GM23338 (cell line): ENCODE results near the gene FCRL4. TPM values are rescaled to one million over a fixed set of nuclear protein-coding genes. Genes with fewer than 3 reads are reported as not detected.

ENCODE experiments used
- ATAC-seq: fragments of 200-7000 bp; cut with Tn5 transposase; 3 replicates; pipeline ENCODE4 v1.9.1; 2020
- DNase-seq: peaks from one replicate; pipeline ENCODE4 v3.0.0-alpha.2; 2015; ENCODE audit warnings: low spot score
- H2AFZ ChIP-seq: fragments of 200-600 bp; sonication (generic); 2 replicates; pipeline ENCODE4 v1.8.0; 2016; ENCODE audit warnings: antibody characterized with exemption, mild to moderate bottlenecking, moderate library complexity
- H3F3A ChIP-seq: fragments of 200-600 bp; sonication (generic); replicated peaks from 2 replicates; pipeline ENCODE4 v1.8.0; 2017; ENCODE audit warnings: antibody characterized with exemption, mixed run types, low read depth
- H3K27ac ChIP-seq: fragments of 200-600 bp; sonication (generic); 2 replicates; pipeline ENCODE4 v1.6.1; 2016; ENCODE audit warnings: low read depth
- H3K27me3 ChIP-seq: fragments of 200-600 bp; sonication (generic); 2 replicates; pipeline ENCODE4 v1.8.0; 2016; ENCODE audit warnings: mild to moderate bottlenecking, mixed run types, moderate library complexity; ENCODE audit not compliant: insufficient read depth
- H3K36me3 ChIP-seq: fragments of 200-600 bp; sonication (generic); 2 replicates; pipeline ENCODE4 v1.8.0; 2016; ENCODE audit warnings: mild to moderate bottlenecking; ENCODE audit not compliant: insufficient read depth
- H3K4me1 ChIP-seq: fragments of 200-600 bp; sonication (generic); 2 replicates; pipeline ENCODE4 v1.8.0; 2016; ENCODE audit warnings: mild to moderate bottlenecking, moderate library complexity; ENCODE audit not compliant: insufficient read depth
- H3K4me2 ChIP-seq: fragments of 200-600 bp; sonication (generic); 2 replicates; pipeline ENCODE4 v1.7.1; 2017; ENCODE audit warnings: mixed run types
- H3K4me3 ChIP-seq: fragments of 200-600 bp; sonication (generic); 2 replicates; pipeline ENCODE4 v1.6.1; 2016; ENCODE audit warnings: mixed run types
- H3K79me2 ChIP-seq: fragments of 200-600 bp; sonication (generic); replicated peaks from 2 replicates; pipeline ENCODE4 v1.8.0; 2017; ENCODE audit warnings: mild to moderate bottlenecking; ENCODE audit not compliant: insufficient read depth
- H3K9me2 ChIP-seq: fragments of 200-600 bp; sonication (generic); 2 replicates; pipeline ENCODE4 v1.8.0; 2017; ENCODE audit not compliant: insufficient read depth
- H4K20me1 ChIP-seq: fragments of 200-600 bp; sonication (generic); replicated peaks from 2 replicates; pipeline ENCODE4 v1.8.0; 2017; ENCODE audit warnings: mild to moderate bottlenecking; ENCODE audit not compliant: insufficient read depth
- H3K27ac Mint-ChIP-seq: 2 replicates; pipeline ENCODE4 v1.8.0; 2020; ENCODE audit warnings: inconsistent platforms, mild to moderate bottlenecking, moderate library complexity, mixed read lengths
- H3K27me3 Mint-ChIP-seq: 3 replicates; pipeline ENCODE4 v1.8.0; 2022; ENCODE audit warnings: low read depth, mild to moderate bottlenecking, moderate library complexity, mixed read lengths, inconsistent platforms; ENCODE audit not compliant: insufficient read depth, poor library complexity
- H3K36me3 Mint-ChIP-seq: 3 replicates; pipeline ENCODE4 v1.8.0; 2021; ENCODE audit warnings: low read depth, mild to moderate bottlenecking, inconsistent platforms, moderate library complexity, mixed read lengths
- H3K4me1 Mint-ChIP-seq: 3 replicates; pipeline ENCODE4 v1.8.0; 2020; ENCODE audit warnings: mild to moderate bottlenecking, inconsistent platforms, mixed read lengths
- H3K4me3 Mint-ChIP-seq: 3 replicates; pipeline ENCODE4 v1.8.0; 2021; ENCODE audit warnings: moderate library complexity, mild to moderate bottlenecking, inconsistent platforms, mixed read lengths
- H3K9me3 Mint-ChIP-seq: 3 replicates; pipeline ENCODE4 v1.8.0; 2020; ENCODE audit warnings: moderate library complexity, mild to moderate bottlenecking, inconsistent platforms, mixed read lengths
- ETS1 ChIP-seq: IDR thresholded peaks from 2 replicates; pipeline ENCODE4 v1.6.1; 2016; ENCODE audit warnings: antibody characterized with exemption
- EZH2 ChIP-seq: fragments of 200-600 bp; sonication (generic); IDR thresholded peaks from one replicate; pipeline ENCODE4 v1.8.0; 2017; ENCODE audit warnings: antibody characterized with exemption, mild to moderate bottlenecking, low read depth; ENCODE audit not compliant: unreplicated experiment
- JUNB ChIP-seq: IDR thresholded peaks from one replicate; pipeline ENCODE4 v1.6.1; 2016; ENCODE audit warnings: antibody characterized with exemption; ENCODE audit not compliant: unreplicated experiment
- NANOG ChIP-seq: IDR thresholded peaks from 2 replicates; pipeline ENCODE4 v1.6.1; 2016; ENCODE audit warnings: antibody characterized with exemption, borderline replicate concordance
- POLR2AphosphoS5 ChIP-seq: IDR thresholded peaks from 2 replicates; pipeline ENCODE4 v1.6.1; 2016; ENCODE audit warnings: antibody characterized with exemption, low read depth
- REST ChIP-seq: IDR thresholded peaks from one replicate; pipeline ENCODE4 v1.6.1; 2018; ENCODE audit warnings: antibody characterized with exemption; ENCODE audit not compliant: unreplicated experiment
- ZNF114 ChIP-seq: fragments of 250-450 bp; sonication (Bioruptor Pico); IDR thresholded peaks from 2 replicates; pipeline ENCODE4 v1.5.0; 2020; ENCODE audit warnings: mild to moderate bottlenecking, moderate library complexity
- polyA plus RNA-seq: library from polyadenylated mRNA; unstranded; fragments of >200 nt; fragmentation: Nextera tagmentation; extraction: Ambion mirVana; gene quantifications from 2 replicates; pipeline ENCODE4 v1.2.1, GENCODE V29; 2016
- total RNA-seq: library from RNA; depleted of rRNA; stranded (reverse); fragments of >200 nt; shearing (Covaris generic); gene quantifications from 2 replicates; pipeline ENCODE4 v1.2.3, GENCODE V29; 2014
- TF ChIP-seq, protein P1 (sequence below), 2 experiments: fragments of 200-600 bp in 1 of 2; sonication (generic) in 1 of 2; conservative IDR thresholded peaks; 2 replicates each; pipeline versions ENCODE4 v1.5.1 to v1.6.1; 2016 to 2017; ENCODE audit warnings: antibody characterized with exemption in 2 of 2, low read depth in 2 of 2, mild to moderate bottlenecking in 2 of 2, moderate library complexity in 1 of 2
- TF ChIP-seq, protein P2 (sequence below): fragments of 250-450 bp; sonication (Bioruptor Pico); IDR thresholded peaks from 2 replicates; pipeline ENCODE4 v1.5.0; 2020; ENCODE audit warnings: mild to moderate bottlenecking, moderate library complexity

FCRL4 gene
- total and polyA plus RNA-seq, 2 experiments from 2014 or later, result not detected

- Mint-ChIP-seq H3K4me1 (peaks cover 11% of the 10 kb centered on the region; the same call in 2 of the 3 replicates), H3K36me3 (no peaks in the 10 kb centered on the region), H3K27me3 (no peaks in the 10 kb centered on the region), H3K9me3 (no peaks in the 10 kb centered on the region; the same call in 2 of the 3 replicates), H3K4me3 (no peak overlapping the region), H3K27ac (no peak overlapping the region)
- DNase-seq, result no peak
- Histone ChIP-seq H3K4me3 (no peak overlapping the region), H2AFZ (no peak overlapping the region), H3K79me2 (no peaks in the 10 kb centered on the region), H3K4me2 (no peak overlapping the region), H3K4me1 (peaks cover 8% of the 10 kb centered on the region), H3K9me2 (no peaks in the 10 kb centered on the region), H3K27ac (no peak overlapping the region), H4K20me1 (no peaks in the 10 kb centered on the region), H3K27me3 (no peaks in the 10 kb centered on the region), H3K36me3 (no peaks in the 10 kb centered on the region), H3F3A (no peaks in the 10 kb centered on the region)
- no peak for TF ChIP-seq POLR2AphosphoS5
- no peak for TF ChIP-seq ZNF114 (CRISPR knock-in tag)
- TF ChIP-seq NANOG, result no peak
- TF ChIP-seq, protein P1, sequence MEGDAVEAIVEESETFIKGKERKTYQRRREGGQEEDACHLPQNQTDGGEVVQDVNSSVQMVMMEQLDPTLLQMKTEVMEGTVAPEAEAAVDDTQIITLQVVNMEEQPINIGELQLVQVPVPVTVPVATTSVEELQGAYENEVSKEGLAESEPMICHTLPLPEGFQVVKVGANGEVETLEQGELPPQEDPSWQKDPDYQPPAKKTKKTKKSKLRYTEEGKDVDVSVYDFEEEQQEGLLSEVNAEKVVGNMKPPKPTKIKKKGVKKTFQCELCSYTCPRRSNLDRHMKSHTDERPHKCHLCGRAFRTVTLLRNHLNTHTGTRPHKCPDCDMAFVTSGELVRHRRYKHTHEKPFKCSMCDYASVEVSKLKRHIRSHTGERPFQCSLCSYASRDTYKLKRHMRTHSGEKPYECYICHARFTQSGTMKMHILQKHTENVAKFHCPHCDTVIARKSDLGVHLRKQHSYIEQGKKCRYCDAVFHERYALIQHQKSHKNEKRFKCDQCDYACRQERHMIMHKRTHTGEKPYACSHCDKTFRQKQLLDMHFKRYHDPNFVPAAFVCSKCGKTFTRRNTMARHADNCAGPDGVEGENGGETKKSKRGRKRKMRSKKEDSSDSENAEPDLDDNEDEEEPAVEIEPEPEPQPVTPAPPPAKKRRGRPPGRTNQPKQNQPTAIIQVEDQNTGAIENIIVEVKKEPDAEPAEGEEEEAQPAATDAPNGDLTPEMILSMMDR (conservative IDR thresholded peaks at IDR 0.05; ENCODE audit: low read depth in 2 of 2), result no peak
- TF ChIP-seq EZH2, result no peak
- TF ChIP-seq REST, result no peak
- TF ChIP-seq ETS1, result no peak
- TF ChIP-seq, protein P2, sequence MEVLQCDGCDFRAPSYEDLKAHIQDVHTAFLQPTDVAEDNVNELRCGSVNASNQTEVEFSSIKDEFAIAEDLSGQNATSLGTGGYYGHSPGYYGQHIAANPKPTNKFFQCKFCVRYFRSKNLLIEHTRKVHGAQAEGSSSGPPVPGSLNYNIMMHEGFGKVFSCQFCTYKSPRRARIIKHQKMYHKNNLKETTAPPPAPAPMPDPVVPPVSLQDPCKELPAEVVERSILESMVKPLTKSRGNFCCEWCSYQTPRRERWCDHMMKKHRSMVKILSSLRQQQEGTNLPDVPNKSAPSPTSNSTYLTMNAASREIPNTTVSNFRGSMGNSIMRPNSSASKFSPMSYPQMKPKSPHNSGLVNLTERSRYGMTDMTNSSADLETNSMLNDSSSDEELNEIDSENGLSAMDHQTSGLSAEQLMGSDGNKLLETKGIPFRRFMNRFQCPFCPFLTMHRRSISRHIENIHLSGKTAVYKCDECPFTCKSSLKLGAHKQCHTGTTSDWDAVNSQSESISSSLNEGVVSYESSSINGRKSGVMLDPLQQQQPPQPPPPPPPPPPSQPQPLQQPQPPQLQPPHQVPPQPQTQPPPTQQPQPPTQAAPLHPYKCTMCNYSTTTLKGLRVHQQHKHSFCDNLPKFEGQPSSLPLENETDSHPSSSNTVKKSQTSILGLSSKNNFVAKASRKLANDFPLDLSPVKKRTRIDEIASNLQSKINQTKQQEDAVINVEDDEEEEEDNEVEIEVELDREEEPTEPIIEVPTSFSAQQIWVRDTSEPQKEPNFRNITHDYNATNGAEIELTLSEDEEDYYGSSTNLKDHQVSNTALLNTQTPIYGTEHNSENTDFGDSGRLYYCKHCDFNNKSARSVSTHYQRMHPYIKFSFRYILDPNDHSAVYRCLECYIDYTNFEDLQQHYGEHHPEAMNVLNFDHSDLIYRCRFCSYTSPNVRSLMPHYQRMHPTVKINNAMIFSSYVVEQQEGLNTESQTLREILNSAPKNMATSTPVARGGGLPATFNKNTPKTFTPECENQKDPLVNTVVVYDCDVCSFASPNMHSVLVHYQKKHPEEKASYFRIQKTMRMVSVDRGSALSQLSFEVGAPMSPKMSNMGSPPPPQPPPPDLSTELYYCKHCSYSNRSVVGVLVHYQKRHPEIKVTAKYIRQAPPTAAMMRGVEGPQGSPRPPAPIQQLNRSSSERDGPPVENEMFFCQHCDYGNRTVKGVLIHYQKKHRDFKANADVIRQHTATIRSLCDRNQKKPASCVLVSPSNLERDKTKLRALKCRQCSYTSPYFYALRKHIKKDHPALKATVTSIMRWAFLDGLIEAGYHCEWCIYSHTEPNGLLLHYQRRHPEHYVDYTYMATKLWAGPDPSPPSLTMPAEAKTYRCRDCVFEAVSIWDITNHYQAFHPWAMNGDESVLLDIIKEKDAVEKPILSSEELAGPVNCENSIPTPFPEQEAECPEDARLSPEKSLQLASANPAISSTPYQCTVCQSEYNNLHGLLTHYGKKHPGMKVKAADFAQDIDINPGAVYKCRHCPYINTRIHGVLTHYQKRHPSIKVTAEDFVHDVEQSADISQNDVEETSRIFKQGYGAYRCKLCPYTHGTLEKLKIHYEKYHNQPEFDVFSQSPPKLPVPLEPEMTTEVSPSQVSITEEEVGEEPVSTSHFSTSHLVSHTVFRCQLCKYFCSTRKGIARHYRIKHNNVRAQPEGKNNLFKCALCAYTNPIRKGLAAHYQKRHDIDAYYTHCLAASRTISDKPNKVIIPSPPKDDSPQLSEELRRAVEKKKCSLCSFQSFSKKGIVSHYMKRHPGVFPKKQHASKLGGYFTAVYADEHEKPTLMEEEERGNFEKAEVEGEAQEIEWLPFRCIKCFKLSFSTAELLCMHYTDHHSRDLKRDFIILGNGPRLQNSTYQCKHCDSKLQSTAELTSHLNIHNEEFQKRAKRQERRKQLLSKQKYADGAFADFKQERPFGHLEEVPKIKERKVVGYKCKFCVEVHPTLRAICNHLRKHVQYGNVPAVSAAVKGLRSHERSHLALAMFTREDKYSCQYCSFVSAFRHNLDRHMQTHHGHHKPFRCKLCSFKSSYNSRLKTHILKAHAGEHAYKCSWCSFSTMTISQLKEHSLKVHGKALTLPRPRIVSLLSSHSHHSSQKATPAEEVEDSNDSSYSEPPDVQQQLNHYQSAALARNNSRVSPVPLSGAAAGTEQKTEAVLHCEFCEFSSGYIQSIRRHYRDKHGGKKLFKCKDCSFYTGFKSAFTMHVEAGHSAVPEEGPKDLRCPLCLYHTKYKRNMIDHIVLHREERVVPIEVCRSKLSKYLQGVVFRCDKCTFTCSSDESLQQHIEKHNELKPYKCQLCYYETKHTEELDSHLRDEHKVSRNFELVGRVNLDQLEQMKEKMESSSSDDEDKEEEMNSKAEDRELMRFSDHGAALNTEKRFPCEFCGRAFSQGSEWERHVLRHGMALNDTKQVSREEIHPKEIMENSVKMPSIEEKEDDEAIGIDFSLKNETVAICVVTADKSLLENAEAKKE (CRISPR knock-in tag), result no peak
- no peak for TF ChIP-seq JUNB
- ATAC-seq, result no peak
Observed at GRCh38 chr1:157558119-157558518, 39.8 kb downstream of the FCRL4 start.
